H1 (cell line): ENCODE results near the gene JPH2. TPM values are rescaled to one million over a fixed set of nuclear protein-coding genes. Genes with fewer than 3 reads are reported as not detected.

ENCODE experiments used
- CTCF ChIA-PET: fragments of 300-600 bp; sonication (Branson Sonifier 250); formaldehyde crosslinking; loops from one replicate; lab custom pipeline; 2021; ENCODE audit not compliant: partially characterized antibody; lab: Charles Lee
- POLR2A ChIA-PET: fragments of 300-600 bp; sonication (Branson Sonifier 250); formaldehyde crosslinking; loops from one replicate; lab custom pipeline; 2021; ENCODE audit warnings: inconsistent platforms; ENCODE audit not compliant: partially characterized antibody; lab: Charles Lee
- DNase-seq, 2 experiments: peaks; one replicate each; pipeline versions ENCODE4 v3.0.0 to v3.0.0-alpha.2; 2010 to 2022; ENCODE audit warnings: low spot score in 2 of 2, low read depth in 1 of 2, mixed read lengths in 1 of 2
- FAIRE-seq: peaks from 2 replicates; lab custom pipeline; 2011; peaks lifted over from hg19 to GRCh38; lab: Jason Lieb, UNC
- H2AFZ ChIP-seq: 2 replicates; pipeline ENCODE4 v1.8.1; 2012; ENCODE audit warnings: low read length, inconsistent platforms
- H2AK5ac ChIP-seq: 2 replicates; pipeline ENCODE4 v1.6.1; 2013; ENCODE audit warnings: low read depth, low read length
- H2BK120ac ChIP-seq: replicated peaks from 2 replicates; pipeline ENCODE3; 2013; ENCODE audit warnings: low read depth, low read length, inconsistent platforms
- H2BK12ac ChIP-seq: 2 replicates; pipeline ENCODE4 v1.6.1; 2013; ENCODE audit warnings: low read depth, low read length
- H2BK15ac ChIP-seq: 2 replicates; pipeline ENCODE4 v1.6.1; 2013; ENCODE audit warnings: low read length
- H2BK20ac ChIP-seq: 2 replicates; pipeline ENCODE4 v1.6.1; 2013; ENCODE audit warnings: low read length
- H2BK5ac ChIP-seq: 2 replicates; pipeline ENCODE4 v1.6.1; 2013; ENCODE audit warnings: low read depth, low read length
- H3K14ac ChIP-seq: 2 replicates; pipeline ENCODE4 v1.6.1; 2013; ENCODE audit warnings: inconsistent platforms; ENCODE audit not compliant: insufficient read length
- H3K18ac ChIP-seq: 2 replicates; pipeline ENCODE4 v1.6.1; 2013; ENCODE audit warnings: low read length; ENCODE audit errors: extremely low read depth
- H3K23ac ChIP-seq: 2 replicates; pipeline ENCODE4 v1.6.1; 2013; ENCODE audit warnings: inconsistent platforms; ENCODE audit not compliant: insufficient read length
- H3K23me2 ChIP-seq: 2 replicates; pipeline ENCODE4 v1.6.1; 2013; ENCODE audit warnings: low read depth, low read length
- H3K27ac ChIP-seq: 2 replicates; pipeline ENCODE4 v1.6.1; 2011; ENCODE audit warnings: low read depth, low read length, inconsistent platforms
- H3K27me3 ChIP-seq, 4 experiments: replicated peaks in 1 of 4; 1 replicate in 1 of 4; 2 replicates in 3 of 4; pipeline versions ENCODE4 v1.6.1 to v1.8.1; 2011 to 2013; ENCODE audit warnings: low read length in 3 of 4, mild to moderate bottlenecking in 3 of 4, inconsistent platforms in 2 of 4, mixed read lengths in 2 of 4, moderate library complexity in 1 of 4; ENCODE audit not compliant: control insufficient read depth in 3 of 4, insufficient read depth in 3 of 4; ENCODE audit errors: extremely low read depth in 1 of 4
- H3K36me3 ChIP-seq, 4 experiments: 2 replicates each; pipeline versions ENCODE4 v1.6.1 to v1.8.1; 2011 to 2013; ENCODE audit warnings: mild to moderate bottlenecking in 4 of 4, low read length in 3 of 4, moderate library complexity in 2 of 4, control low read depth in 1 of 4, inconsistent platforms in 1 of 4; ENCODE audit not compliant: insufficient read depth in 4 of 4, control insufficient read depth in 2 of 4
- H3K4ac ChIP-seq: replicated peaks from 2 replicates; pipeline ENCODE3; 2013; ENCODE audit warnings: low read length, low read depth, mixed read lengths, inconsistent platforms; ENCODE audit not compliant: insufficient read length
- H3K4me1 ChIP-seq, 4 experiments: replicated peaks in 1 of 4; 1 replicate in 1 of 4; 2 replicates in 3 of 4; pipeline versions ENCODE4 v1.6.1 to v1.8.1; 2011 to 2013; ENCODE audit warnings: low read length in 3 of 4, inconsistent platforms in 2 of 4, mixed read lengths in 1 of 4; ENCODE audit not compliant: insufficient read depth in 4 of 4, control insufficient read depth in 3 of 4
- H3K4me2 ChIP-seq, 2 experiments: 2 replicates each; pipeline versions ENCODE4 v1.6.1 to v1.8.1; 2011 to 2013; ENCODE audit warnings: low read depth in 2 of 2, low read length in 2 of 2, control low read depth in 1 of 2, inconsistent platforms in 1 of 2, mild to moderate bottlenecking in 1 of 2; ENCODE audit not compliant: insufficient read depth in 1 of 2
- H3K4me3 ChIP-seq, 4 experiments: fragments of 200-600, 300-600 bp in 1 of 4; sonication (generic), shearing (Covaris generic), sonication (Bioruptor Twin) in 1 of 4; 2 replicates each; pipeline versions ENCODE4 v1.5.1 to v1.8.1; 2011 to 2016; ENCODE audit warnings: low read length in 4 of 4, low read depth in 3 of 4, control low read depth in 2 of 4, inconsistent platforms in 2 of 4, mild to moderate bottlenecking in 2 of 4, mixed read lengths in 1 of 4, moderate library complexity in 1 of 4; ENCODE audit not compliant: insufficient read depth in 2 of 4; ENCODE audit errors: extremely low read depth in 1 of 4
- H3K56ac ChIP-seq: replicated peaks from 2 replicates; pipeline ENCODE3; 2013; ENCODE audit warnings: low read depth, mild to moderate bottlenecking, mixed read lengths, low read length, inconsistent platforms; ENCODE audit not compliant: insufficient read length
- H3K79me1 ChIP-seq: 2 replicates; pipeline ENCODE4 v1.6.1; 2013; ENCODE audit warnings: low read depth, low read length, control low read depth
- H3K79me2 ChIP-seq, 2 experiments: 2 replicates each; pipeline versions ENCODE4 v1.6.1 to v1.8.1; 2012 to 2013; ENCODE audit warnings: low read length in 2 of 2, mild to moderate bottlenecking in 2 of 2, inconsistent platforms in 1 of 2; ENCODE audit not compliant: insufficient read depth in 2 of 2, control insufficient read depth in 1 of 2
- H3K9ac ChIP-seq, 4 experiments: replicated peaks in 1 of 4; 1 replicate in 1 of 4; 2 replicates in 3 of 4; pipeline versions ENCODE4 v1.6.1 to v1.8.1; 2011 to 2013; ENCODE audit warnings: low read depth in 3 of 4, low read length in 3 of 4, control low read depth in 2 of 4, mild to moderate bottlenecking in 2 of 4, moderate library complexity in 2 of 4, inconsistent platforms in 1 of 4; ENCODE audit errors: extremely low read depth in 1 of 4
- H3K9me3 ChIP-seq, 2 experiments: 2 replicates each; pipeline versions ENCODE4 v1.6.1 to v1.8.1; 2012 to 2013; ENCODE audit warnings: mild to moderate bottlenecking in 2 of 2, moderate library complexity in 2 of 2, control low read depth in 1 of 2, inconsistent platforms in 1 of 2, low read depth in 1 of 2, low read length in 1 of 2, mixed read lengths in 1 of 2; ENCODE audit not compliant: insufficient read depth in 2 of 2
- H4K20me1 ChIP-seq, 2 experiments: replicated peaks in 1 of 2; 2 replicates each; pipeline versions ENCODE3 to v1.8.1; 2011 to 2013; ENCODE audit warnings: inconsistent platforms in 2 of 2, low read length in 2 of 2, mild to moderate bottlenecking in 1 of 2; ENCODE audit not compliant: insufficient read depth in 2 of 2, control insufficient read depth in 1 of 2
- H4K5ac ChIP-seq: 2 replicates; pipeline ENCODE4 v1.6.1; 2013; ENCODE audit warnings: low read length, low read depth, mixed read lengths, inconsistent platforms; ENCODE audit not compliant: insufficient read length
- H4K8ac ChIP-seq: 2 replicates; pipeline ENCODE4 v1.8.0; 2013; ENCODE audit warnings: mild to moderate bottlenecking, moderate library complexity, low read length, inconsistent platforms; ENCODE audit not compliant: insufficient read depth; ENCODE audit errors: extremely low read depth
- H4K91ac ChIP-seq: replicated peaks from 2 replicates; pipeline ENCODE3; 2013; ENCODE audit warnings: low read length, mixed read lengths, inconsistent platforms; ENCODE audit not compliant: insufficient read length
- ATF3 ChIP-seq: IDR thresholded peaks from 2 replicates; pipeline ENCODE4 v1.6.1; 2011; ENCODE audit warnings: low read depth, mild to moderate bottlenecking, low read length; ENCODE audit not compliant: insufficient read depth
- CTCF ChIP-seq, 3 experiments: IDR thresholded peaks; 1 replicate in 2 of 3; 2 replicates in 1 of 3; pipeline versions ENCODE4 v1.5.1 to v1.6.1; 2011; ENCODE audit warnings: low read length in 3 of 3, mild to moderate bottlenecking in 3 of 3, inconsistent platforms in 2 of 3, low read depth in 1 of 3, moderate library complexity in 1 of 3; ENCODE audit not compliant: insufficient read depth in 1 of 3; ENCODE audit errors: control extremely low read depth in 1 of 3
- E2F6 ChIP-seq: IDR thresholded peaks from 2 replicates; pipeline ENCODE4 v1.6.1; 2012; ENCODE audit warnings: inconsistent platforms
- EZH2 ChIP-seq: fragments of 200-600 bp; sonication (generic); IDR thresholded peaks from 2 replicates; pipeline ENCODE4 v1.7.1; 2012; ENCODE audit warnings: low read depth, mild to moderate bottlenecking, moderate library complexity, low read length, inconsistent platforms; ENCODE audit not compliant: severe bottlenecking
- JUN ChIP-seq: IDR thresholded peaks from 2 replicates; pipeline ENCODE4 v1.6.1; 2011; ENCODE audit warnings: low read depth, mild to moderate bottlenecking, improper control_type of control experiment, low read length
- SIRT6 ChIP-seq: IDR thresholded peaks from one replicate; pipeline ENCODE4 v1.7.1; 2012; ENCODE audit warnings: low read length, inconsistent platforms
- SP4 ChIP-seq: IDR thresholded peaks from 2 replicates; pipeline ENCODE4 v1.6.1; 2012; ENCODE audit warnings: low read length, inconsistent platforms
- TAF1 ChIP-seq: IDR thresholded peaks from 2 replicates; pipeline ENCODE4 v1.6.1; 2011; ENCODE audit warnings: mild to moderate bottlenecking, low read depth, low read length
- TBP ChIP-seq: IDR thresholded peaks from 2 replicates; pipeline ENCODE4 v1.6.1; 2011; ENCODE audit warnings: low read depth, low read length, improper control_type of control experiment
- YY1 ChIP-seq: IDR thresholded peaks from 2 replicates; pipeline ENCODE4 v1.6.1; 2011; ENCODE audit warnings: low read depth, mild to moderate bottlenecking, low read length
- WGBS, 2 experiments: shearing (Covaris generic) in 1 of 2; methylation state at CpG; one replicate each; pipeline versions ENCODE4 v1.1.6 to v1.1.7; 2013 to 2015; ENCODE audit warnings: low lambda C conversion rate in 2 of 2, mixed read lengths in 2 of 2, inconsistent platforms in 1 of 2, low coverage in 1 of 2, missing lambda C conversion rate in 1 of 2; ENCODE audit not compliant: insufficient replicate concordance in 2 of 2, insufficient coverage in 1 of 2, insufficient read length in 1 of 2; ENCODE audit errors: extremely low coverage in 1 of 2, missing lambda C conversion rate in 1 of 2; 5-methylcytosine and 5-hydroxymethylcytosine counted together
- polyA plus RNA-seq, 7 experiments: library from polyadenylated mRNA; depleted of rRNA in 3 of 7; stranded (reverse) in 5 of 7; unstranded in 2 of 7; fragments of >200 nt in 5 of 7; fragments of 200-250 nt in 2 of 7; gene quantifications; 1 replicate in 5 of 7; 2 replicates in 1 of 7; 4 replicates in 1 of 7; pipeline versions ENCODE4 v1.2.1 to v1.2.3, GENCODE V29; 2011 to 2013; ENCODE audit warnings: missing spikeins in 2 of 7, mixed read lengths in 2 of 7
- total RNA-seq: library from RNA; stranded (reverse); fragmentation: NEBNext Ultra II Directional; extraction: Animal tissue kit (Norgen Biotek cat#: 25700); gene quantifications from 2 replicates; pipeline ENCODE4 v1.2.1, GENCODE V29; 2021

Gene JPH2
- total and polyA plus RNA-seq, 2 of the 8 experiments (the other 6 are each of a cell fraction or from before 2014, with no cell fraction given), result 0.59 to 1.3 TPM

GRCh38 chr20:44145131-44145775 lies 41.7 kb downstream of the JPH2 start:
- Histone ChIP-seq H4K91ac (no peak overlapping the region), H3K27me3 (no peaks in the 10 kb centered on the region), H2BK12ac (no peak overlapping the region), H3K36me3 (no peaks in the 10 kb centered on the region), H3K4me3 (no peak overlapping the region), H4K20me1 (no peaks in the 10 kb centered on the region), H3K4me1 (peaks cover 0 to 2% (median 0%) of the 10 kb centered on the region in 4 experiments; a peak in 1 of 7 replicates), H3K4ac (no peak overlapping the region), H4K8ac (peak overlapping the region; percentile 31; the same call in 1 of the 2 replicates), H3K79me2 (no peaks in the 10 kb centered on the region), H2BK5ac (no peak overlapping the region), H2BK120ac (no peak overlapping the region), H3K23ac (no peak overlapping the region), H3K27ac (no peak overlapping the region), H2AFZ (no peak overlapping the region), H2BK15ac (no peak overlapping the region), H3K56ac (no peak overlapping the region), H4K5ac (no peak overlapping the region), H2BK20ac (no peak overlapping the region), H3K9me3 (no peaks in the 10 kb centered on the region), H3K14ac (no peak overlapping the region), H3K79me1 (no peaks in the 10 kb centered on the region), H3K9ac (no peak overlapping the region), H3K23me2 (no peaks in the 10 kb centered on the region), H2AK5ac (no peak overlapping the region), H3K18ac (no peak overlapping the region), H3K4me2 (no peak overlapping the region)
- CTCF ChIA-PET, result interaction anchor here (0.7 to 6.8 kb wide), 7 partner anchors 9 to 469 kb away, joined by 3 to 45 read pairs (median 4); no protein-coding TSS in a partner anchor
- DNase-seq (no peak), FAIRE-seq (no peak)
- 90% methylated on average over 17 of the region's 18 CpGs; no CpG with 5 or more reads in 1 of the 2 experiments for WGBS, 2 experiments
- POLR2A ChIA-PET, result no interaction called here
- TF ChIP-seq TAF1 (no peak), CTCF (IDR thresholded peaks at IDR 0.05; ENCODE audit: control extremely low read depth in 1 of 3, insufficient read depth in 1 of 3, low read depth in 1 of 3, low read length in 3 of 3) (no peak), JUN (no peak), SIRT6 (no peak), E2F6 (no peak), SP4 (no peak), ATF3 (no peak), YY1 (no peak), EZH2 (no peak), TBP (no peak)
